DMS114 treated with DMSO at 0.1 percent for 48 hours (cell line): Measurements from ENCODE around the gene RAB8B.

Experiments used
- DNase-seq: peaks from one replicate; lab custom pipeline; 2025; ENCODE audit not compliant: unreplicated experiment; lab: John Stamatoyannopoulos, UW

Gene RAB8B

DNA sequence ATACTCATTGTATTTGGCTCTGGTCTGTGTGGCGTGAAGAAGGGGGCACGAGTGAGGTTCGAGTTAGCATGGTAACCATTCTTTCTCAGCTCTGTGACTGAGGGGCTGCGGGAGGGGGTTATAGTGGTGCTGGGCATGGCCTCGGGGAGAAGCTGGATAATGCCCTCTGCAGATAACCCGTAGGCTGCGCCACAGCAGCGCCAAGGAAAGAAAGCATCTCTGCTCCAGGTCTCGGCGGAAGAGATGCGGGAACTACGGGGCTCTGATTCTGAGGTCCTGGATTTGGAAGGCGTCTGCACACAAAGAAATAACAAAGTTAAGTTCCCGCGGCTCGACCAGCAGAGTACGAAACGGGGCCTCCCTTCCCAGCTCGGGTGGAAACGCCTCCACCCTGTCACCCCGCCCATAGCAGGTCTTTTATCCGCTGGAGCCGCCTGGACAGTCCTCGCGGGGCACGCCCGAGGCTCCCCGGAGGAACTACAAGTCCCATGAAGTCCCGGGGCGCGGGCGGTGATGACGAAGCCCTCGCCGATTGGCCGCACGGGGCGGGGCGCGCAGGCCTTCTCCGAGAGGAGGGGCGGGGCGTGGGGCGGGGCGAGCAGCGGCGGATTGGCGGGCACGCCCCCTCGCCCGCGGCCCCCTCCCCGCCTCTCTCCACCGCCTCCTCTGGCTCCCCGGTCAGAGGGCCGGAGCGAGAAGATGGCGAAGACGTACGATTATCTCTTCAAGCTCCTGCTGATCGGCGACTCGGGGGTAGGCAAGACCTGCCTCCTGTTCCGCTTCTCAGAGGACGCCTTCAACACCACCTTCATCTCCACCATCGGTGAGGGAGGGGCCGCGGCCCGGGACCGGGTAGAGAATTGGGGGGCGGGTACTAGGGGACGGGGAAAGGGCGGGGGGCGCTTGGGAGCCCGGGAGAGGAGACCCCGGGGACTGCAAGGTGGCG lies at the start of gene RAB8B:
TSS of gene RAB8B (plus strand) at position 681 of the 946 bp plus-strand sequence. CDS start at position 700, 19 bp downstream.
- DNase-seq: peak; percentile 93

- no peak for DNase-seq
Observed at GRCh38 chr15:63140936-63141335, 48.5 kb upstream of the RAB8B start.

- no peak for DNase-seq
Observed at GRCh38 chr15:63145426-63145825, 44.0 kb upstream of the RAB8B start.

DNA sequence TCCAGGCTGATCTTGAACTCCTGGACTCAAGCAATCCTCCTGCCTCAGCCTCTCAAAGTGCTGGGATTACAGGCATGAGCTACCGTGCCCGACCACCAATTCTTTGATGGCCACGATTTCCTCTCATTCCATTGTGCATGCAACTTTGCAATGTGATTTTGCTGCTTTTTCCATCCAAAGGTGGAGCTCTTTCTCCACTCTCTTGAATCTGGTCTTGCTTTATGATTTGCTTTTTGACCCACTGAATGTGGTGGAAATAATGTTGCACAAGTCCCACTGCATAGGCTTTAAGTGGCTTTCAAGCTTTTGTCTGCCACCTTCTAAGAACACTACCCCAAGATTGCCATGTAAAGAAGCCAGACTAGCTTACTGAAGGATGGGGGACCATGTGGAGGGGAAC lies 42.7 kb upstream of the RAB8B start:
- DNase-seq: peak; percentile 10

GRCh38 chr15:63151665-63152064 lies 37.7 kb upstream of the RAB8B start:
- no peak for DNase-seq

DNA sequence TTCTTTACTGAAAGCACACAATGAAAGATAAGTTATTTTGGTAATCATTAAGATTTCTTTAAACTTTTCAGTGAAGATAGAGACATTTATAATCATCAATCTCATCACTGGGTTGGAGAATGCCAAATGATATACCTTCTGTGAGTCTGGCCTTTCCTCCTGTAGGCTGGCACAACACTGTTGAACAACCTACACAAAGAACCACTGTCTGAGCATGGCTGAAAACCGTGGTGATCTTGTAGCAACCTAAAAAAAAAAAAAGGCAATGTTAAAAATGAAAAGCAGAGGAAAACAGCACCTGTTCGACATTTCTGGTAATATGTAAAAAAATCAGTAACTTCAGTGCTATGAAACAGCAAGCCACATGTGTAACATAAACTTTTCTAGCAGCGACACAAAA lies 33.9 kb upstream of the RAB8B start:
- DNase-seq: no peak

GRCh38 chr15:63156086-63156710 lies 33.2 kb upstream of the RAB8B start:
- DNase-seq: peak; percentile 10

DNA sequence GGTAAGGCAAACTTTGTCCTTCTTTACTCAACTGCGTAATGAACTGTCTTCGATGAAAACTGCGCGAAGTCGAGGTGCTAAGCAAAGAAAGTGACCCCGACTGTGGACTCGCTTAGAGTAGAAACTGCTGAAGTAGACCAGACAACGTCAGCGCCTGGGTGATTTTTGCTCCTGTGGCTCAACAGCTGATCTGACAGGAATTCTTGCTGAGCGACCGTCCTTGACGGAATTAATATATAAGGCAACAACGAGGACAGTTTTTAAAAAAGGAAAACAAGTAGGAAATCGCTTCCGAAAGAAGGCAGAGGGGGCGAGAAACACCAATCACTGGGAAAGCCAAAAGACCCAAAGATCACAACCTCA lies 32.7 kb upstream of the RAB8B start:
- peak; percentile 53 for DNase-seq

GRCh38 chr15:63157118-63157843 lies 32.1 kb upstream of the RAB8B start, which contains the start of gene RPS27L:
Gene RPS27L (minus strand): TSS chr15:63157477. CDS start chr15:63157405, 72 bp downstream.
- peak; percentile 91 for DNase-seq

- peak; percentile 69 for DNase-seq
Observed at GRCh38 chr15:63157891-63158431, 31.4 kb upstream of the RAB8B start.

GRCh38 chr15:63160638-63161037 lies 28.8 kb upstream of the RAB8B start:
- no peak for DNase-seq

DNA sequence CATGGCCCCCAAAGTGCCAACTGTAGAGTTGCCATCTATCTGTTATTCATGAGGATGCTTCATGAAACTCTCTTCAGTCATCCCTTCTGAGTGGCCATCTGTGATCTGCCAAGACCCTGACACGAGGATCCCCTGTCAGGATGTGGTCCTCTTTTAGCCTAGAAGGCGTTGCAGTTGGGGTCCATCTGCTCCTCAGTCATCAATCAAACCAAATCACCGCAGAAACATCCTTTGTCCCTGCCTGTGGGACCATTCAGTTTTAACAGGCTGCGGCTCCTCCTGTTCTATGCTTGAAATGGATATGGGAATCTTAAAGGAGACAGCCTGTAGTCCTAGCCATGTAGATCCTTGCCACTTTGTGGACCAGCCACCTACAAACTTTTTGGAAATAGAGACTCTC lies 26.2 kb upstream of the RAB8B start:
- no peak for DNase-seq

- DNase-seq: no peak
Observed at GRCh38 chr15:63165166-63165859, 24.1 kb upstream of the RAB8B start.

DNA sequence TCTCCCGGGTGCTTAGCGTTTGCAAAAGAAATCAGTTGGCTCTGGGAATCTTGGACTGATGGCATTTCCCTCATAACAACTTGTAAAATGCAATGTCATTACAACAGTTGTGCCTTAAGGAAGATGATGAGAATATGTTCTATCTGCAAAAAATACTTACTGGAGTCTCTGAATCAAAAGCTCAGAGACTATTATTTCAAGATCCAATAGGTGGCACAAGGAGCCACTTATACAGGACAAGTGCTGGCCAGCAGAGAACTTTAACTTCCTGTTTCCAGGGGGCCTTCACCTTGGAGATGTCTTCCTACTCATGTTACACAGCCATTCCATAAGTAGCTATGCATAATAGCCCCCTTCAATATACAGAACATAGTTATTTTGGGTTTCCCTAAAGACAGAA lies 23.2 kb upstream of the RAB8B start:
- DNase-seq: no peak

DNA sequence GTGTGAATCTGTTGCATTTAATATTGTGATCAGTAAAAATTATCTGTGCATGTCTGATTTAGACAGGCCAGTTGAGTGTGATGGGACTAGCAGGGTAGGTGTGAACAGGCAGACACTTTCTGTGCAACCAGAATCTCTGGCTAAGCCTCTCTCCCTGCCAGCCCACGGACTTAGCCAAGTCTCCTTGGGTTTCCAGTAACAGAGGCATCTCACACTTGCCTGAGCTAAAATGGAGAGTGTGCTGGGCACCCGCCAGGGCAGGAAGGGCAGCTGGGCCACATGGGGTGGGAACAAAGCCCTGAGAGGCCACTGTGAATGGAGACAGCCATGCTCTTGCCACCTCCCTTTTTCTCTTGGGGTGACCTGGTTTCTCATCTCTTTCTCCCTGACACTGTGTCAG lies 19.6 kb upstream of the RAB8B start:
- DNase-seq: no peak

- no peak for DNase-seq
Observed at GRCh38 chr15:63172376-63172775, 17.0 kb upstream of the RAB8B start.

DNA sequence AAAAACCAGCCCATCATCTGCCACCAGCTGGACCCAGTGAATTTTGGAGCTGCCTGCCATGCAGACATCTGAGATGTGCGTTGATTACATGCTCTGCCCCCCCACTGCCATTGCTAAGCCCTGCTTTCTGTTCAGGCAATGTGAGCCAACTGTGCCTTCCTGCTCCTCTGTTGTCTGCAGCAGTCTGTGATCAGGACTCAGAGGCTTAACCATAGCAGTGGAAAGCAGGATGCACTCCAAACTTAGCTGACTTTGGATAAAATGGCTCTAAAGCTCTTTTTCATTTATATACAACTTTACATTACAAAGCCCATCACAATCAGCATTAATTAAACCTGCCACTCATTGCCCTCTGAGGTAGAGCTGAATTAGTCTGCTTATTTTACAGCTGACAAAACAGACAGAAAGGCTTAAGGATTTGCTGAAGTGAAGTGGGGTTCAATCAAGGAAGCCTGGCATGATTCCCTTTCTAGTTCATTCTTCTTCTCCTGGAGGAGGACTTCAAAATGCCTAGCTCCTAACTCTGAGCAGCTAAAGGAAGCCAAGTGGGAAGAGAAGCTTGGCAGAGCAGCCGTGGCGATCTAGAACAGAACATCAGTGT lies 16.5 kb upstream of the RAB8B start:
- DNase-seq: no peak

DNA sequence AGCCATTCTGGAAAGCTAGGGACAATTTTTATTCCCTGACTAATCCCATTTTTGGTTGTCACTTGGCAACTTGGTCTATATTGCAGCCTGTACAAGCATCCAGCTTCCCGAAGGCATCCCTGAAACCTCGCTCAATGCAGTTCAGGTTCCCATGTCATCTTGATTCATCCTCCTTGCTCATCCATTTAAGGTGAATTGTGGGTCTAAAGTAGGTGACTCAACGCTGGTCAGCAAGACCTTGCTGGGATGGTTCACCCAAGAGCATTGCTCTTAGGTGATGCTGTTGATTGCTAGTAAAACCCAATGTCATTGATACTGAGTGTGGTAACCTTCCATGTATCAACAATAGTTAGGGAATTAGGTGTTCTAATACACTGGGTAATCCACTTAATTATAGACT lies 13.1 kb upstream of the RAB8B start:
- DNase-seq: no peak

DNA sequence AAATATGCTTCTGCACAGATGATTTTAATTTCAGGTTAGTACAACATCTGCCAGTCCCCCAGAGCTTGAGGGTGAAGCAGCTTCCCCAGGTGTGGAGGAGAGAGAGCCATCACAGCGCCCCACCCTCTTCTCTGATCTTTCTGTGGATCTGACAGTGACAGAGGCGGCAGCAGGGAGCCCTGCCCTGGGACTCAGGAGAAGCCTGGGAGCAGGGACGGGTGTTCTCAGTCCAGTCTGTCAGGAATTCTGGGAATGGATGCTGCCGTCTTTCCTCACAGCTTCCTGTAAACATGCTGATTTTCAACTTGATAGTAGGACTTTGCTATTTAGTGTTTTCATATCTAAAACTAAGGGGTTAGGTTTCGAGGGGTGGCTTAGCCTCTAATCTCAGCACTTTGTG lies 11.4 kb upstream of the RAB8B start:
- DNase-seq: no peak

DNA sequence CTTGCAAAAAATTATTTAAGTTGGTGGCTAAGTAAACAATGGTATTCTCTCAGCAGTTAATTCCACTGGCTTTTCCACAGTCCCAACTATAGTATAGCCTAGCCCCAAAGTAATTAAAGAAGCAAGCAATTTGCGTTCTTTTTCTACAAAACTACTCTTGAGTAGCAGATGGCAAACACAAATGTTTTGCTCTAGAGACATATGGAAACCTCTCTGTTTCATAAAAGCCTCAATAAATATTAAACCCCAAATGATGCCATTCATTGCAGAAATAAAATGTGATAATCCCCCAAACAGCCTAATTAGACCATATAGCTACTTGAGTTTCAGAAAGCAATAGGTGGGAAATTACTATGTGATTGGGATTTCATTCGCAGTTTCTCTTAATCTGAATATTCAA lies 8.7 kb upstream of the RAB8B start:
- DNase-seq: no peak
